ENCODE measurements around the gene PDGFRA. TPM values are rescaled to one million over a fixed set of nuclear protein-coding genes. Genes with fewer than 3 reads are reported as not detected.
"Not testable (repeated sequence)": the region's sequence is repeated elsewhere in the genome, so short reads cannot be mapped to it uniquely, and the experiment has no call there.

PDGFRA gene
- polyA plus RNA-seq, 4 donors, result 139 to 260 (median 179) TPM

- no peak for DNase-seq (ENCODE audit: low read depth in 4 of 4, low spot score in 2 of 4)
Measured at GRCh38 chr4:54315561-54316538, 86.8 kb downstream of the PDGFRA start.

GRCh38 chr4:54317690-54318089 is 88.6 kb downstream of the PDGFRA start:
- DNase-seq (ENCODE audit: low read depth in 4 of 4, low spot score in 2 of 4), result no peak

GRCh38 chr4:54318904-54319303 is 89.8 kb downstream of the PDGFRA start:
- peak in 2 of 4 donors; percentile 11 to 21 for DNase-seq (ENCODE audit: low read depth in 4 of 4, low spot score in 2 of 4)

- no peak for DNase-seq (ENCODE audit: low read depth in 4 of 4, low spot score in 2 of 4)
Measured at GRCh38 chr4:54320826-54321685, 92.0 kb downstream of the PDGFRA start.

- peak in 3 of 4 donors; percentile 9 to 65 (median 40) for DNase-seq (ENCODE audit: low read depth in 4 of 4, low spot score in 2 of 4)
Measured at GRCh38 chr4:54322818-54323417, 93.8 kb downstream of the PDGFRA start.

GRCh38 chr4:54330896-54331295 is 101.8 kb downstream of the PDGFRA start:
- DNase-seq (ENCODE audit: low read depth in 4 of 4, low spot score in 2 of 4), result no peak

GRCh38 chr4:54332542-54332941 is 103.4 kb downstream of the PDGFRA start:
- no peak for DNase-seq (ENCODE audit: low read depth in 4 of 4, low spot score in 2 of 4)

GRCh38 chr4:54333657-54334056 is 104.6 kb downstream of the PDGFRA start:
- DNase-seq (ENCODE audit: low read depth in 4 of 4, low spot score in 2 of 4), result no peak

GRCh38 chr4:54334769-54335168 is 105.7 kb downstream of the PDGFRA start:
- DNase-seq (ENCODE audit: low read depth in 4 of 4, low spot score in 2 of 4), result not testable (repeated sequence)

GRCh38 chr4:54337009-54337408 is 107.9 kb downstream of the PDGFRA start:
- no peak for DNase-seq (ENCODE audit: low read depth in 4 of 4, low spot score in 2 of 4)

- DNase-seq (ENCODE audit: low read depth in 4 of 4, low spot score in 2 of 4), result not testable (repeated sequence)
Measured at GRCh38 chr4:54342067-54342466, 113.0 kb downstream of the PDGFRA start.

Other genes starting within 250 kb of the PDGFRA start
- gene CHIC2, start 164.7 kb upstream of the PDGFRA start, polyA plus RNA-seq (ENCODE audit: insufficient read length in 4 of 4), result 10 to 100 TPM; 29.0 to 35.9 (median 32.4) TPM
- not detected for gene GSX2, start 129.1 kb upstream of the PDGFRA start, polyA plus RNA-seq (ENCODE audit: insufficient read length in 4 of 4)

Measured in left renal cortex interstitium (tissue), 4 donors.